Measurements from ENCODE around the gene KIFAP3. TPM values are rescaled to one million over a fixed set of nuclear protein-coding genes. Genes with fewer than 3 reads are reported as not detected.

The KIFAP3 gene
- total RNA-seq, 1 donor from 2014 or later = 35.1 TPM

DNA sequence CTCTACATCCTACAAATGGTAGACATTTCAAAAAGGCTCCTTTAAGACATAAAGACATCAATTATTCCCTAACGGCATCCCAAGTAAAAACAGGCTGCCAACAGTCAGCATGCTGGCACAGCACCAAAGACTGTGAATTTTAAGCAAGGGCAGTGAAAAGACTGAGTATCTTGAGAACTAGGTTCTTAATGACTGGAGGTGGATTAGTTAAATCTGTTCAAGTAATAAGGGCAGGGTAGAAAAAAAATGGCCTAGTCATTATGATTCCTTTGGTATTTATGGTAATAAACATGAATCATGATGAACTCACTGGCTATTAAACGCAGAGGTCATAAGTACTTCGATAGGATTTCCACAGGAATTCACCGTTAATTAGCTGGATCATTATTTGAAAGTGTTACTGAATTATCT lies 75.2 kb downstream of the KIFAP3 start:
- H3K4me3 Mint-ChIP-seq (ENCODE audit: unreplicated experiment) = no peak overlapping the region

DNA sequence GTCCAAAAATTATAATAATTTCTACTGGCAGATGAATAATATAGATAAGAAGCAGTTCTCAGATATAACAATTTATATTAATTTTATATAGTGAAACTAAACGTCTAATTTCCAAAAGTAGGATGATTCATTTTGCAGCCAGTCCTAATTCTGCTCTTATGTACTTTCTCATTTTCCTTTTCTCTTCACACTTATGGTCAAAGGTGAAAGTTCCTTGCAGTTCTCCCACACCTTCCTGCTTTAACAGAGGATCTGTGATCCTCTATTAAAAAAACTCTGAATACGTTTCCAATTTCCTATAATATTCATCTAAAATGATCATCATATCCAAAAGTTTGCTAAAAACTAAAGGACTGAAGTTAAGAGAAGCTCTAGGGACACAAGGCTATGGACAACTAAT lies 78.5 kb downstream of the KIFAP3 start:
- TF ChIP-seq, protein P1, sequence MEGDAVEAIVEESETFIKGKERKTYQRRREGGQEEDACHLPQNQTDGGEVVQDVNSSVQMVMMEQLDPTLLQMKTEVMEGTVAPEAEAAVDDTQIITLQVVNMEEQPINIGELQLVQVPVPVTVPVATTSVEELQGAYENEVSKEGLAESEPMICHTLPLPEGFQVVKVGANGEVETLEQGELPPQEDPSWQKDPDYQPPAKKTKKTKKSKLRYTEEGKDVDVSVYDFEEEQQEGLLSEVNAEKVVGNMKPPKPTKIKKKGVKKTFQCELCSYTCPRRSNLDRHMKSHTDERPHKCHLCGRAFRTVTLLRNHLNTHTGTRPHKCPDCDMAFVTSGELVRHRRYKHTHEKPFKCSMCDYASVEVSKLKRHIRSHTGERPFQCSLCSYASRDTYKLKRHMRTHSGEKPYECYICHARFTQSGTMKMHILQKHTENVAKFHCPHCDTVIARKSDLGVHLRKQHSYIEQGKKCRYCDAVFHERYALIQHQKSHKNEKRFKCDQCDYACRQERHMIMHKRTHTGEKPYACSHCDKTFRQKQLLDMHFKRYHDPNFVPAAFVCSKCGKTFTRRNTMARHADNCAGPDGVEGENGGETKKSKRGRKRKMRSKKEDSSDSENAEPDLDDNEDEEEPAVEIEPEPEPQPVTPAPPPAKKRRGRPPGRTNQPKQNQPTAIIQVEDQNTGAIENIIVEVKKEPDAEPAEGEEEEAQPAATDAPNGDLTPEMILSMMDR (IDR thresholded peaks at IDR 0.05) = no peak
- H3K4me1 Mint-ChIP-seq (ENCODE audit: unreplicated experiment) = peaks cover 4% of the 10 kb centered on the region
- no peak overlapping the region for H3K4me3 Mint-ChIP-seq (ENCODE audit: unreplicated experiment)
- H3K36me3 Mint-ChIP-seq (ENCODE audit: unreplicated experiment) = peaks cover 8% of the 10 kb centered on the region
- no peaks in the 10 kb centered on the region for H3K27me3 Mint-ChIP-seq (ENCODE audit: unreplicated experiment)
- H3K9me3 Mint-ChIP-seq (ENCODE audit: unreplicated experiment) = no peaks in the 10 kb centered on the region
- DNase-seq (ENCODE audit: extremely low spot score, unreplicated experiment) = no peak
- no peak overlapping the region for H3K27ac Mint-ChIP-seq (ENCODE audit: unreplicated experiment)

More for the DNA sequence above, 75.2 kb downstream of the KIFAP3 start:
- no peaks in the 10 kb centered on the region for H3K9me3 Mint-ChIP-seq (ENCODE audit: unreplicated experiment)
- no peak for DNase-seq (ENCODE audit: extremely low spot score, unreplicated experiment)
- no peaks in the 10 kb centered on the region for H3K27me3 Mint-ChIP-seq (ENCODE audit: unreplicated experiment)
- TF ChIP-seq, protein P1 (IDR thresholded peaks at IDR 0.05) = no peak
- H3K27ac Mint-ChIP-seq (ENCODE audit: unreplicated experiment) = no peak overlapping the region
- H3K4me1 Mint-ChIP-seq (ENCODE audit: unreplicated experiment) = peaks cover 4% of the 10 kb centered on the region
- H3K36me3 Mint-ChIP-seq (ENCODE audit: unreplicated experiment) = peaks cover 13% of the 10 kb centered on the region

DNA sequence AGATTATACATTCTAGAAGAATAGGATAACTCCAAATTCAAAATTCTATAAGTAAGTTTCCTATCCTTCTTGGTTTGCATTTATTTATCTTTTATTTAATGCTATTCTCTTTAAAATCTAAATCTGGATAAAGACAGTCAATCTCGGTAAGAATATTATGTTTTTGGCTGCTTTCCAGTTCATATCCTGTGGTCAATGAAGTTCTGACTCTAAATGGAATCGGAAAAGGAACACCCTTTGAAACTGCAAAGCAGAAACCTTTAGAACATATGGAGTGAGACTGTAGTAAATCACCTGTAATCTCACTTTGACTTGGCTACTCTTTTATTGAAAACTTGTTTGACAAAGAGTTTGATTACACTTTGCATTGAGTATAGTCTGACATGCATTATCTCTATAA lies 85.2 kb downstream of the KIFAP3 start:
- no peak for DNase-seq (ENCODE audit: extremely low spot score, unreplicated experiment)

DNA sequence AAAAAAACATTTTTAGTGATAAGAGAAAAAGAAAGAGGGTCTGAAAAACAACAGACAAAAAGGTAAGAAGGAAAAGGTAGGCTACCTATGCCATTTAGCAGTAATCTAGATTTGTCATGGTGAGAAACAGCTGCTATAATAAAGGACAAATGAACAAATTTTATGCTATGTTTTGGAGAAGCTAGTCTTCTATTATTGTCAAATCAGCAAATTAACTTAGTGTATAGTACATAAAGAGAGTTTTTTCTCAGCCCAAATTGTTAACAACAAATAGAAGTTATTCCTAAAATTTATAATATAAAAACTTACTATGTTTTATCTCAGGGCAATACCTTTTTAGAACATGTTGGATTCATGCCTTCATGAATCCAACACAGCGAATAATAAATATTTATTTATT lies 88.7 kb downstream of the KIFAP3 start:
- peaks cover 26% of the 10 kb centered on the region for H3K36me3 Mint-ChIP-seq (ENCODE audit: unreplicated experiment)
- peaks cover 5% of the 10 kb centered on the region for H3K4me1 Mint-ChIP-seq (ENCODE audit: unreplicated experiment)
- DNase-seq (ENCODE audit: extremely low spot score, unreplicated experiment) = no peak
- no peak overlapping the region for H3K4me3 Mint-ChIP-seq (ENCODE audit: unreplicated experiment)
- TF ChIP-seq, protein P1 (IDR thresholded peaks at IDR 0.05) = no peak
- no peaks in the 10 kb centered on the region for H3K27me3 Mint-ChIP-seq (ENCODE audit: unreplicated experiment)
- H3K9me3 Mint-ChIP-seq (ENCODE audit: unreplicated experiment) = no peaks in the 10 kb centered on the region
- no peak overlapping the region for H3K27ac Mint-ChIP-seq (ENCODE audit: unreplicated experiment)

More for the DNA sequence above, 85.2 kb downstream of the KIFAP3 start:
- no peak overlapping the region for H3K4me3 Mint-ChIP-seq (ENCODE audit: unreplicated experiment)
- no peaks in the 10 kb centered on the region for H3K9me3 Mint-ChIP-seq (ENCODE audit: unreplicated experiment)
- peaks cover 5% of the 10 kb centered on the region for H3K4me1 Mint-ChIP-seq (ENCODE audit: unreplicated experiment)
- no peaks in the 10 kb centered on the region for H3K27me3 Mint-ChIP-seq (ENCODE audit: unreplicated experiment)
- H3K36me3 Mint-ChIP-seq (ENCODE audit: unreplicated experiment) = peaks cover 9% of the 10 kb centered on the region
- no peak overlapping the region for H3K27ac Mint-ChIP-seq (ENCODE audit: unreplicated experiment)
- TF ChIP-seq, protein P1 (IDR thresholded peaks at IDR 0.05) = no peak

DNA sequence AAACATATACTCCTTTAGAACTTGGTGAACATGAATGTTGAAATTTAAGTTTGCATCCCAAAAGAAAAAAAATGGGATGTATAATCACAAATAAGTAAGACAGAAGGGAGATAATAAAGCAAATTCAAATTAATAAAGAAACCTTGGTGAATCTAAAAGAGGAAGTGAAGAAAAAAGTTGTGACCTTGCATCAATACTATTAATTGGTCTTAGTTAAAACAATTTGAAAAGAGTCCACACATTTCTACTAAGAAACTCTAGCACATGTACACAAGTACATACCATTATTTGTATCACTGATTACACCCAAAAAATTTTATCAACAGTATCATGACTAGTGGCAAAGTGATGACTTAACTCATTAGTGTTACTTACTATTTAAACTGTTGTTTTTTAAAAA lies 100.4 kb downstream of the KIFAP3 start:
- no peak for DNase-seq (ENCODE audit: extremely low spot score, unreplicated experiment)
- H3K4me3 Mint-ChIP-seq (ENCODE audit: unreplicated experiment) = no peak overlapping the region
- no peaks in the 10 kb centered on the region for H3K9me3 Mint-ChIP-seq (ENCODE audit: unreplicated experiment)
- H3K36me3 Mint-ChIP-seq (ENCODE audit: unreplicated experiment) = peaks cover 34% of the 10 kb centered on the region
- no peaks in the 10 kb centered on the region for H3K4me1 Mint-ChIP-seq (ENCODE audit: unreplicated experiment)
- TF ChIP-seq, protein P1 (IDR thresholded peaks at IDR 0.05) = no peak
- H3K27ac Mint-ChIP-seq (ENCODE audit: unreplicated experiment) = no peak overlapping the region
- H3K27me3 Mint-ChIP-seq (ENCODE audit: unreplicated experiment) = no peaks in the 10 kb centered on the region
